MCF 10A (cell line): Measurements from ENCODE around the gene LHX2. TPM values are rescaled to one million over a fixed set of nuclear protein-coding genes. Genes with fewer than 3 reads are reported as not detected.
"Not testable (repeated sequence)": the region's sequence is repeated elsewhere in the genome, so short reads cannot be mapped to it uniquely, and the experiment has no call there.

Source experiments
- BruUV-seq: library from RNA; stranded (reverse); fragments of 400-500 nt; replicated peaks from 2 replicates; lab custom pipeline; 2021; lab: Mats Ljungman, UMichigan
- CTCF ChIA-PET: fragments of 300-600 bp; sonication (Branson Sonifier 250); formaldehyde crosslinking; extraction: SDS; loops from one replicate; lab custom pipeline; 2021; ENCODE audit warnings: antibody characterized with exemption, inconsistent platforms; lab: Yijun Ruan, JAX
- POLR2A ChIA-PET: fragments of 300-600, 350-650 bp; sonication (Branson Sonifier 250); formaldehyde crosslinking; extraction: SDS; loops from one replicate; lab custom pipeline; 2020; ENCODE audit warnings: antibody characterized with exemption, inconsistent platforms; lab: Yijun Ruan, JAX
- DNase-seq: peaks from one replicate; pipeline ENCODE4 v3.0.0-alpha.2; 2018; ENCODE audit not compliant: unreplicated experiment
- H3K27ac Mint-ChIP-seq: one replicate; pipeline ENCODE4 v1.8.0; 2022; ENCODE audit warnings: mild to moderate bottlenecking, low read depth, mixed read lengths; ENCODE audit not compliant: unreplicated experiment
- H3K27me3 Mint-ChIP-seq: one replicate; pipeline ENCODE4 v1.8.0; 2022; ENCODE audit warnings: mixed read lengths; ENCODE audit not compliant: insufficient read depth, unreplicated experiment
- H3K36me3 Mint-ChIP-seq: one replicate; pipeline ENCODE4 v1.8.0; 2022; ENCODE audit warnings: mild to moderate bottlenecking, moderate library complexity, mixed read lengths; ENCODE audit not compliant: insufficient read depth, unreplicated experiment
- H3K4me1 Mint-ChIP-seq: one replicate; pipeline ENCODE4 v1.8.0; 2022; ENCODE audit warnings: mixed read lengths; ENCODE audit not compliant: insufficient read depth, unreplicated experiment
- H3K4me3 Mint-ChIP-seq: one replicate; pipeline ENCODE4 v1.8.0; 2022; ENCODE audit warnings: mild to moderate bottlenecking, moderate library complexity, mixed read lengths; ENCODE audit not compliant: unreplicated experiment
- H3K9me3 Mint-ChIP-seq: one replicate; pipeline ENCODE4 v1.8.0; 2022; ENCODE audit warnings: mixed read lengths; ENCODE audit not compliant: unreplicated experiment
- intact Hi-C: fragments of 100-400 bp; cut with micrococcal nuclease; formaldehyde crosslinking; loops from 2 replicates; pipeline ENCODE4 v1.14.1; 2022
- total RNA-seq: library from RNA; stranded (reverse); gene quantifications from 2 replicates; pipeline ENCODE4 v1.2.3, GENCODE V29; 2022
- TF ChIP-seq, protein P1 (sequence below): fragments of 200-600 bp; IDR thresholded peaks from one replicate; pipeline ENCODE4 v1.8.0; 2022; ENCODE audit warnings: antibody characterized with exemption, mild to moderate bottlenecking; ENCODE audit not compliant: unreplicated experiment

LHX2 gene
- total RNA-seq, 1 experiment from 2014 or later: 0.63 TPM

DNA sequence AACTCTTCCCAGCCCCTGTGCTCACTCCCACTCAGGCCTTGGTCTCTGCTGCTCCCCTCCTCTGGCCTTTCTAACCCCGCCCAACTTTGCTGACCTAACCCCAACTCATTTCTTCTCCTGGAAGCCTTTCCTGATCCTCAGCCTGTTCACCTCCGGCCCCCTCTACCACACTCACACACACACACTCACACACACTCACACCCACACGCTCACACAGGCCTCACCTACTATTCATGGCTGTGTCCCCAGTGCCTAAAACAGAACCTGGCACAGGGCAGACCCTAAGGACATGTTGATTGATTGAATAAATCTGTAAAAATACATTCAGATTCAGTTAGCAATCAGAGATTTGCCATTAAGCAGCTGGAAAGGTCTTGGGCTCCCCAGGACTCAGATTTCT, 28.5 kb upstream of the LHX2 start:
- POLR2A ChIA-PET: no interaction called here
- no peaks in the 10 kb centered on the region for H3K36me3 Mint-ChIP-seq
- no peak overlapping the region for H3K4me3 Mint-ChIP-seq
- peaks cover 64% of the 10 kb centered on the region for H3K27me3 Mint-ChIP-seq
- TF ChIP-seq, protein P1, sequence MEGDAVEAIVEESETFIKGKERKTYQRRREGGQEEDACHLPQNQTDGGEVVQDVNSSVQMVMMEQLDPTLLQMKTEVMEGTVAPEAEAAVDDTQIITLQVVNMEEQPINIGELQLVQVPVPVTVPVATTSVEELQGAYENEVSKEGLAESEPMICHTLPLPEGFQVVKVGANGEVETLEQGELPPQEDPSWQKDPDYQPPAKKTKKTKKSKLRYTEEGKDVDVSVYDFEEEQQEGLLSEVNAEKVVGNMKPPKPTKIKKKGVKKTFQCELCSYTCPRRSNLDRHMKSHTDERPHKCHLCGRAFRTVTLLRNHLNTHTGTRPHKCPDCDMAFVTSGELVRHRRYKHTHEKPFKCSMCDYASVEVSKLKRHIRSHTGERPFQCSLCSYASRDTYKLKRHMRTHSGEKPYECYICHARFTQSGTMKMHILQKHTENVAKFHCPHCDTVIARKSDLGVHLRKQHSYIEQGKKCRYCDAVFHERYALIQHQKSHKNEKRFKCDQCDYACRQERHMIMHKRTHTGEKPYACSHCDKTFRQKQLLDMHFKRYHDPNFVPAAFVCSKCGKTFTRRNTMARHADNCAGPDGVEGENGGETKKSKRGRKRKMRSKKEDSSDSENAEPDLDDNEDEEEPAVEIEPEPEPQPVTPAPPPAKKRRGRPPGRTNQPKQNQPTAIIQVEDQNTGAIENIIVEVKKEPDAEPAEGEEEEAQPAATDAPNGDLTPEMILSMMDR: no peak
- no peaks in the 10 kb centered on the region for H3K4me1 Mint-ChIP-seq
- no TSS peak for BruUV-seq
- DNase-seq: no peak
- H3K27ac Mint-ChIP-seq: no peak overlapping the region
- intact Hi-C loops: no loop called here
- no peaks in the 10 kb centered on the region for H3K9me3 Mint-ChIP-seq
- CTCF ChIA-PET: no interaction called here

DNA sequence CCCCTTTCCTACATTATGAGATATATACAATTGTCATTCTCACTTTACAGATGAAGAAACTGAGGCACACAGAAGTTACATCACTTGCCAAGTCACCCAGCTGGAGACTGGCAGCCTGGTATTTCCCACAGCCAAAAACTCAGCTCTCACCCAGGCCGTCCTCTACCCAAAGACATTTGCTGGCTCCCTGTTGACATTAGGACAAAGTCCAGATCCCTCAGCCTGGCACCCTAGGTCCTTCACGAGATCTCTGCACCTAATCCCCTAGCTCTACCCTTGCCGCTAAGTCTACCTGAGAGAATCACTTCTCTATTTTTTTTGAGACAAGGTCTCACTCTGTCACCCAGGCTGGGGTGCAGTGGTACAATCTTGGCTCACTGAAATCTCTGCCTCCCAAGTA, 26.8 kb upstream of the LHX2 start:
- POLR2A ChIA-PET: no interaction called here
- H3K27me3 Mint-ChIP-seq: peaks cover 64% of the 10 kb centered on the region
- CTCF ChIA-PET: no interaction called here

DNA sequence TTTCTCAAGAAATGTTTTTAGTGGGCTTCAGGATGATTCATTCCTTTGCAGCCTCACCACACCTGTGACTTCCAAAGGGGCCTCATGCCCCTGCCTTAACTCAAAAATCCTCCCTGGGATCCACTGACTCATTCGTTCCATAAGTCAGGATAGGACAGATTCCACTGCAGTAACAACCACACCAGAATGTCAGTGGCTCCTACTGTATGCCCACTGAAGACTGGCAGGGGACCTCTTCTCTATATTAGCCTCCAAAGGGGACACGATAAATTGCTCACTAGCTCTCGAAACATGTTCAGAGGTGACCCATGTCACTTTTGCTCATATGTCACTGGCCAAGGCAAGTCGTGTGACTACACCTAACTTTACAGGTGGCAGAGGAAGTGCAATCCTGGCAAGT, 25.7 kb upstream of the LHX2 start:
- ChIA-PET POLR2A (no interaction called here), CTCF (no interaction called here)
- H3K4me1 Mint-ChIP-seq: no peaks in the 10 kb centered on the region
- no TSS peak for BruUV-seq
- no peak overlapping the region for H3K4me3 Mint-ChIP-seq
- H3K9me3 Mint-ChIP-seq: no peaks in the 10 kb centered on the region
- no peaks in the 10 kb centered on the region for H3K36me3 Mint-ChIP-seq
- no peak overlapping the region for H3K27ac Mint-ChIP-seq
- H3K27me3 Mint-ChIP-seq: peaks cover 63% of the 10 kb centered on the region
- TF ChIP-seq, protein P1: no peak
- DNase-seq: no peak
- intact Hi-C loops: no loop called here

More for the DNA sequence above, 26.8 kb upstream of the LHX2 start:
- no peak for DNase-seq
- Mint-ChIP-seq H3K9me3 (no peaks in the 10 kb centered on the region), H3K27ac (no peak overlapping the region), H3K4me1 (no peaks in the 10 kb centered on the region), H3K4me3 (no peak overlapping the region), H3K36me3 (no peaks in the 10 kb centered on the region)
- BruUV-seq: no TSS peak
- TF ChIP-seq, protein P1: no peak
- intact Hi-C loops: no loop called here

DNA sequence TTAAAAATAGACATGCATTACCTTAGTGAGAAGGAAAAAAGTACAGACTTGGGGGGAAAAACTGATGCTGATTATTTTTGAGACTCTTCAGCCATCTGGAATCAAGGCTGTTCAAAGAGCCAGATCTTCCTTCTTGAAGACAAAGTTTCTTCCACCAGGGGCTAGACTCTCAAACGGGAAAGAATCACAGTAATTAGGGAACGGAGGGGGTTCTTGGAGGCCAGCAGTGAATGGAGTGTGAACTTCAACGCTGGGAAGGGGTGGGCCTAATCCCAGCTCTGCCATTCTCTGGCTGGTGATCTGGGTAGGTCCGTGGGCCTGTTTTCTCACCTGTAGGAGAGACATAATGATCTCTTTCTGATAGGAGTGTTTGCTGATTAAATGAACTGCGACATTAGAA, 21.1 kb upstream of the LHX2 start:
- Mint-ChIP-seq H3K4me1 (no peaks in the 10 kb centered on the region), H3K27ac (no peak overlapping the region), H3K36me3 (no peaks in the 10 kb centered on the region), H3K9me3 (no peaks in the 10 kb centered on the region), H3K27me3 (peaks cover 72% of the 10 kb centered on the region), H3K4me3 (no peak overlapping the region)
- ChIA-PET POLR2A (no interaction called here), CTCF (interaction anchor here (0.6 kb wide), 1 partner anchor 20 kb away, joined by 4 read pairs; no protein-coding TSS in a partner anchor)
- TF ChIP-seq, protein P1: no peak
- no peak for DNase-seq
- BruUV-seq: no TSS peak
- intact Hi-C loops: no loop called here

DNA sequence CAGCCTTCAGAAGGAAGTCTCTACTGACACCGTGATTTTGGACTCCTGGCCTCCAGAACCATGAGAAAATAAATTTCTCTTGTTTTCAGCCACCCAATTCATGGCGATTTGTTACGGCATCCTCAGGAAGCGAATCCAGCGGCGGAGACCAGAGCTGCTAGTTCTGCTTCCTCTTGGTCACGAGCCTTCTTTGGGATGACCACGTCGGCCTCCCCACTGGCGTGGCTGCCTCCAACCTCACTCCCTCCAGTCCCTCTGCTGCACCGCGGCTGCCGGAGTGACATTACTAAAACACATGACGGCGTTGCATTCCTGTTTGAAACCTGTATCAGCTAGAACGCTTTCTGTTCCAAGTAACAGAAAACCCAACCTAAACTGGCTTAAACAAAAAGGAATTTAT, 18.9 kb upstream of the LHX2 start:
- H3K9me3 Mint-ChIP-seq, H3K4me1 Mint-ChIP-seq, DNase-seq, BruUV-seq, H3K36me3 Mint-ChIP-seq, H3K4me3 Mint-ChIP-seq, CTCF ChIA-PET, POLR2A ChIA-PET, intact Hi-C loops, H3K27ac Mint-ChIP-seq: not testable (repeated sequence)
- H3K27me3 Mint-ChIP-seq: peaks cover 72% of the 10 kb centered on the region
